Activated CD8-positive, alpha-beta memory T cell treated with anti-CD3 and anti-CD28 coated beads for 4 hours (primary cell): Measurements from ENCODE around the gene CHD2.
A peak's percentile ranks its signal among the peaks of the same experiment; 100 is the strongest.
"Not testable (repeated sequence)": the region's sequence is repeated elsewhere in the genome, so short reads cannot be mapped to it uniquely, and the experiment has no call there.

Experiments used
- DNase-seq, 2 donors: peaks; one replicate each; pipeline ENCODE4 v3.0.0-alpha.2; 2020; ENCODE audit warnings: low read depth in 2 of 2

CHD2 gene

GRCh38 chr15:93019090-93019489, 119.0 kb downstream of the CHD2 start:
- DNase-seq = no peak

GRCh38 chr15:93019971-93020370, 119.8 kb downstream of the CHD2 start:
- DNase-seq = no peak

DNA sequence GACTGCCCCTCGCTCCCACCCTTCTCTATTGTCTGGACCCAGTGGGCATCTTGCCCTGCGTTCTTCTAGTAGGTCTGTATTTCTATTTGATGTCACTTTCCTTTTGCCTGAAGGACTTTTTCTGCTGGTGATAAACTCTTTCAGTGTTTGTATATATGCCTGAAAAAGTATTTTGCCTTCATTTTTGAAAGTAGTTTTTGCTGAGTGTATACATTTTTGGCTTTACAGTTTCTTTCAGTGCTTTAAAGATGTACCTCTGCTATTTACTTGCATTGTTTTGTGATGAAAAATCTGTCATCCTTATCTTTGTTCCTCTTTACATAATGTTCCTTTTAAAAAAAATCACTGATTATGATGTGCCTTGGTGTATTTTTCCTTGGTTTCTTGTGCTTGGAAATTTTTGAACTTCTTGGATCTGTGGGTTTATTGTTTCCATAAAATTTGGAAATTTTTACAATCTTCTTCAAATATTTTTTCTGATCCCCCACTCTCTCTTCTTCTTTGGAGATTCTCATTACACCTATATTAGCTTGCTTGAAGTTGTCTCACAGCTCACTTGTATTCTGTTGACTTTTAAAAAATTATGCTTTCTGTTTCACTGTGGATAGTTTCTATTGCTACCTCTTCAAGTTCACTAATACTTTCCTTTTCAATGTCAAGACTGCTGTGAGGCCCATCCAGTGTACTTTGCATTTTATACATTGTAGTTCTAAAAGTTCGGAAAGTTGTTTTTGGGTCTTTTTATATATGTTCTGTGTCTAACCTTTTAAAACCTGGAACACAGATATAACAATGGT, 121.0 kb downstream of the CHD2 start:
- no peak for DNase-seq

- no peak for DNase-seq
Measured at GRCh38 chr15:93024293-93024692, 124.2 kb downstream of the CHD2 start.

- no peak for DNase-seq
Measured at GRCh38 chr15:93024716-93025624, 124.8 kb downstream of the CHD2 start.

- DNase-seq = no peak
Measured at GRCh38 chr15:93025625-93025982, 125.5 kb downstream of the CHD2 start.

GRCh38 chr15:93026380-93026817, 126.3 kb downstream of the CHD2 start:
- no peak for DNase-seq

- DNase-seq = no peak
Measured at GRCh38 chr15:93027413-93027812, 127.3 kb downstream of the CHD2 start.

- no peak for DNase-seq
Measured at GRCh38 chr15:93028111-93028631, 128.0 kb downstream of the CHD2 start.

GRCh38 chr15:93028632-93029213, 128.6 kb downstream of the CHD2 start:
- no peak for DNase-seq

DNA sequence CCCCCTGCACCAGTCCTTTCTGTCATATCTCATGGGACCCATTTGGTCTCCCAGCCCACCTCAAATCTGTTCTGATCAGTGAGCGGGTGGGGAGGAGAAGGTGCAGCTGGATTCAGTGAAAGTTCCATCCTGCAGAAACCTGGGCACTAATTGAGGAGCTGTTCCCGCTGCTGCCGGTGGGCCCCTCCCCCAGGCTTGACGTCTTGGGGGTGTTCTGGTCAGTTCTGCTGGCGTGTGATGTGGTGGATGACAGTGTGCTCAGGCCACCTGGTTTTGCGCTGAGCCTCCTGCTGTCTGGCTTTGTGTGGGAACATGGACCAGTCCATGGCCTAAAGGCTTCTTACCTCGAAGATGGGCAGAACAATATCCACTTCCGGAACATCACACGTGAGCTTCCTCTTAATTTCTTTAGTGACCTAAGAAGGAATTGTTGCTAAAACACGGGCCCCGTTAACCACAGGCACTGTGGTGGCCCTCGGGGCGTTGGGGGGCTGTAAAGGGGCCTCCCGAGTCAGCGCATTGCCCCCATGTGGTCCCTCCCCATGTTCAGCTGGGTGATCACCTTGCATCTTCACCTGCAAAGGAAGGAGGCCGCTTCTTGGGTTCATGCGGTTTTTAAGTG, 129.2 kb downstream of the CHD2 start:
- DNase-seq = no peak

GRCh38 chr15:93029836-93030429, 129.8 kb downstream of the CHD2 start:
- no peak for DNase-seq

- peak in 1 of 2 donors; percentile 35 for DNase-seq
Measured at GRCh38 chr15:93030430-93031102, 130.4 kb downstream of the CHD2 start.

- DNase-seq = no peak
Measured at GRCh38 chr15:93031103-93031464, 131.0 kb downstream of the CHD2 start.

DNA sequence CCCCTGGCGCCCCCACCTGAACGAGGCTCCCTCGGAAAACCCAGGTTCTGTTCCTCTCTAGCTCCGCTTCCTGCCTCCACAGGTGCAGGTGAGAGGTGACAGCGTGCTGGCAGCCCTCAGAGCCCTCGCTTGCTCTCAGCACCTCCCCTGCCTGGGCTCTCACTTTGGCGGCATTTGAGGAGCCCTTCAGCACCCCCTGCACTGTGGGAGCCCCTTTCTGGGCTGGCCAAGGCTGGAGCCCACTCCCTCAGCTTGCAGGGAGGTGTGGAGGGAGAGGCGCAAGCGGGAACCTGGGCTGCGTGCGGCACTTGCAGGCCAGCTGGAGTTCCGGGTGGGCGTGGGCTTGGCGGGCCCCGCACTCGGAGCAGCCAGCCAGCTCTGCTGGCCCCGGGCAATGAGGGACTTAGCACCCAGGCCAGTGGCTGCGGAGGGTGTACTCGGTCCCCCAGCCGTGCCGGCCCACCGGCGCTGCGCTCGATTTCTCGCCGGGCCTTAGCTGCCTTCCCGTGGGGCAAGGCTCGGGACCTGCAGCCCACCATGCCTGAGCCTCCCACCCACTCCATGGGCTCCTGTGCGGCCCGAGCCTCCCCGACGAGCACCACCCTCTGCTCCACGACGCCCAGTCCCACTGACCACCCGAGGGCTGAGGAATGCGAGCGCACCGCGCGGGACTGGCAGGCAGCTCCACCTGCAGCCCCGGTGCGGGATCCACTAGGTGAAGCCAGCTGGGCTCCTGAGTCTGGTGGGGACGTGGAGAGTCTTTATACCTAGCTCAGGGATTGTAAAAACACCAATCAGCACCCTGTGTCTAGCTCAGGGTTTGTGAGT, 131.6 kb downstream of the CHD2 start:
- not testable (repeated sequence) for DNase-seq

- not testable (repeated sequence) for DNase-seq
Measured at GRCh38 chr15:93032515-93033206, 132.5 kb downstream of the CHD2 start.

DNA sequence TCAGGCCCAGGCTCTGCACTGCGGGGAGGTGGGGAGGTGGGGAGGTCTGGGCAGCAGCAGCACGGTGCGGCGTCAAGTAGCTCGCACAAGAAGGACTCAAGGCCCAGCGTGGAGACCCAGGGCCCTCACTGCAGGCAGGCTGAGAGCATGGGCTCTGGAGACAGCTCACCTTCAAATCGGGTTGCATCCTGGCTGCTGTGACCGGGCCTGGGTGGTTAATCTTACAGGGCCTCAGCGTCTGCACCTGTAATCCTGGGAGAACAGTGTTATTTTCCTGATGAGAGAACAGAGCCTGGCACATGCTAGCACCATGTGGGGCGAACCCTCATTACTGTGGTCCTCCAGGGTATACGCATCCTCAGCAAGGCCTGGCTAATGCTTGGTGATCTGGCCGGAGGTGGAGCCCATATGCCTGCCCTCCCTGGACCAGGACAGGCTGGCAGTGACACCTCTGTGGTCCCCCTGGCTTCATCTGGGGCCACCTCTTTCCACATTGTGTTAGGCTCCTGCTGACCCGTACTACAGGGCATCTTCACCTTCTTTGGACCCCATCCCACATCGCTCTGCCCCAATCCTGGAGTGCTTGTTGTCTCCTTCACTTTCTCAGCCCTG, 133.4 kb downstream of the CHD2 start:
- no peak for DNase-seq

DNA sequence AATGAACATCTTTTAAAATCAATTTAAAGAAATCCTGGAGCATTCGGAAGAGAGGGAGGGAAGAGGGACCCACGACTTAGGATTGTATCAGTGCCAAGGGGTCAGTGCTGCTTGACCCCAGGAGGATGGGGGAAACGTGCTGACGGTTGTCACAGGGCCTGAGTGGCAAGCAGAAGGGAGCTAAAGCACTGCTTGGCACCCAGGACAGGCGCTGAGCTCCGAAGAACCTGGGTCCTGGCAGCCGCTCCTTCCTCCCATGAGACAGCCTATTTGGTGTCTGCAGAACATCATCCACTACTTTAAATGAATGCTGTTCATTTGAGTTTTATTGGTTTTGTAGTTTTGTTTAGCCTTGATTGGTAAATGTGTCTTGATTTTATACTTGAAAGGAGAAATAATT, 134.4 kb downstream of the CHD2 start:
- DNase-seq = no peak
